ENCODE measurements around the gene RAB31. TPM values are rescaled to one million over a fixed set of nuclear protein-coding genes. Genes with fewer than 3 reads are reported as not detected.
"Not testable (repeated sequence)": the region's sequence is repeated elsewhere in the genome, so short reads cannot be mapped to it uniquely, and the experiment has no call there.

Gene RAB31
- total and polyA plus RNA-seq, 5 donors from 2014 or later, result 0.78 to 5.8 (median 1.3) TPM

DNA sequence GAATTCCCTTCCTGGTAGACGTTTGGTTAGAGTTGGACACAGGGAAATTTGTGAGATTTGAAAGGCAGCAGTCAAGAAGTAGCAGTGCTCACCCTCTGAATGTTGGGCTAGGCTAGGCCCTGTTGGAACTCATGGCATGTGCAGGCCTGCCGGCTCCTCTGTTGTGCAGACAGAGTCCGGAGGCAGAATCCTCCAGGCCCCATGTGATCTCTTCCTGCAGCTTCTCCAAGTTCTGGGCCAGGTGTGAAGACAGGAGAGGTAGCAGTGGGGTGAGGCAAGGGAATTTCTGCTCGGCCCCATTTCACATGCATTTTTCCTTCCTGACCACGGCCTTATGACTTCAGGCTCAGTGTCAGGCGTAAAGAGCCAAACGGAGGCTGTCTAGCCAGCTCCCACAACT, 36.9 kb upstream of the RAB31 start:
- ATAC-seq (ENCODE audit: low read depth in 2 of 2), result no peak

DNA sequence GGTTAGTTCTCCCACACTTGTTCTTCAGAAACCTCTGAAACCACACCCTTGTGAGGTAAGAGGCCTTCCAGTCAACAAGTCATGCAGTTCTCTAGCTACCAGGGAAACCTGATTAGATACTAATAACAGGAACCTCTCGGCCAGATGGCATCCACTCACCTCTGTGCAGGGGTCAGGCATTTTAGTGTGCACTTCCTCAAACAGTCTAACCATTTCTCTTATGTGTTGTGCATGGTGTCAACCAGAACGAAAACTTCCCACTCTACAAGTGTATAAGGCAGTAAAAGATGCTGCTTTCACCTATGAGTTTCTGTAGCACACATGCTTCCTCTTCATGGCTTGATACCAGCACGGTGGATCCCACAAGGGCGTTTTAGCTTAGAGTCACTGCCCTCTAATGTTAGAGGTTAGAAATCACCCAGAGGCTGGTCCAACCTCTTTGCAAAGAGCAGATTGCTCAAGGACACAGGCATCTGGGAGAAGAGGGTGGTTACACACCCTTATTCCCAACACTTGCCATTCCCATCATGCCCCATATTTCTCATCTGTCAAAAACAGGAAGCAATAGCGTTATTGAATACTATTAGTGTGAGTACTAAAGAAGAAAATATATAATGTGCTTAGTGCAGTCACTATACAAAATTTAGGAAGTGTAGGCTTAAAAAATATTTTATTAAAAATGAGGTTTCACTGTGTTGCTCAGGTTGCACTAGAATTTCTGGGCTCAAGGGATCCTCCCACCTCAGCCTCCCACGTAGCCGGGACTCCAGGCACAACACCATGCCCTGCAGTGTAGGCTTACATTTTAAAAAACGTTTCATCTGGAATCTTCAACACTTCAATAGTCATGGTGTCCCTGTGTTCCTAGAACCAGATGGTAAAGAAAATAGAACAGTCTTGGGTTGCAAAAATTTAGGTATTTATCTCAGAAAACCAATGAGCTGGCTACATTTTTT, 34.5 kb upstream of the RAB31 start:
- peaks cover 29% of the 10 kb centered on the region for H3K27me3 Mint-ChIP-seq
- H3K4me1 ChIP-seq (ENCODE audit: control insufficient read depth, insufficient read depth, low read length, poor library complexity, severe bottlenecking), result no peaks in the 10 kb centered on the region
- no peaks in the 10 kb centered on the region for H3K9me3 ChIP-seq (ENCODE audit: control insufficient read depth in 2 of 2, low read length in 2 of 2)
- ATAC-seq (ENCODE audit: low read depth in 2 of 2), result peak; percentile 70 to 77
- DNase-seq, result peak in 2 of 3 donors; percentile 18 to 47
- H3K27ac ChIP-seq (ENCODE audit: insufficient read depth, low read length, poor library complexity, severe bottlenecking), result no peak overlapping the region
- H3K27me3 ChIP-seq (ENCODE audit: control insufficient read depth, insufficient read depth, low read length), result peaks cover 2% of the 10 kb centered on the region
- no peak overlapping the region for H3K4me3 Mint-ChIP-seq
- peak overlapping the region in 2 of 3 donors; percentile 54 to 65 for H3K27ac Mint-ChIP-seq
- peaks cover 0 to 6% (median 2%) of the 10 kb centered on the region in 4 donors for H3K4me1 Mint-ChIP-seq
- no peaks in the 10 kb centered on the region for H3K36me3 ChIP-seq (ENCODE audit: control insufficient read depth, insufficient read depth, low read length)
- H3K9me3 Mint-ChIP-seq, result peaks cover 0 to 2% (median 0%) of the 10 kb centered on the region in 7 donors
- H3K36me3 Mint-ChIP-seq, result no peaks in the 10 kb centered on the region
- no peak overlapping the region for H3K4me3 ChIP-seq (ENCODE audit: low read depth, low read length)

More for the DNA sequence above, 36.9 kb upstream of the RAB31 start:
- Mint-ChIP-seq H3K27me3 (peaks cover 35% of the 10 kb centered on the region), H3K4me1 (peaks cover 0 to 6% (median 2%) of the 10 kb centered on the region in 4 donors), H3K27ac (no peak overlapping the region), H3K4me3 (no peak overlapping the region), H3K9me3 (no peaks in the 10 kb centered on the region), H3K36me3 (no peaks in the 10 kb centered on the region)
- Histone ChIP-seq H3K27me3 (ENCODE audit: control insufficient read depth, insufficient read depth, low read length) (peaks cover 2% of the 10 kb centered on the region), H3K4me1 (ENCODE audit: control insufficient read depth, insufficient read depth, low read length, poor library complexity, severe bottlenecking) (no peaks in the 10 kb centered on the region), H3K9me3 (ENCODE audit: control insufficient read depth in 2 of 2, low read length in 2 of 2) (no peaks in the 10 kb centered on the region), H3K36me3 (ENCODE audit: control insufficient read depth, insufficient read depth, low read length) (no peaks in the 10 kb centered on the region), H3K4me3 (ENCODE audit: low read depth, low read length) (no peak overlapping the region), H3K27ac (ENCODE audit: insufficient read depth, low read length, poor library complexity, severe bottlenecking) (no peak overlapping the region)
- no peak for DNase-seq

DNA sequence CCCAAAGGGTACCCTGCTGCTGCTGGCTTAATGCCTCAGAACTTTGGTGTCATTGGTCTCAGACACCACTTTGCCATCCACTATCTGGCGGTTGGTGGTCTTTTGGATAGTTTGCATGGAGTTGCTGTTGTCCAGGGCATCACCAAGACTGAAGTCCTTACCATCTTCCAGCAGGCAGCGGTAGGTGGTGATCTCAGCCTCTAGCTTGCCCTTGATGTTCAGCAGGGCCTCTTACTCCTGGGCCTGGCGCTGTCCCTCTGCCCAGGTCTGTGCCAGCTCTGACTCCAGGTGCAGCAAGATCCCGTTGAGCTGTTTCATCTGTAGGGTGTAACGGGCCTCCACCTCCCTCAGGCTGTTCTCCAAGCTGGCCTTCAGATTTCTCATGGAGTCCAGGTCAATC, 29.9 kb upstream of the RAB31 start:
- peaks cover 38% of the 10 kb centered on the region for H3K27me3 Mint-ChIP-seq
- not testable (repeated sequence) for H3K27me3 ChIP-seq (ENCODE audit: control insufficient read depth, insufficient read depth, low read length); DNase-seq; H3K27ac Mint-ChIP-seq; H3K9me3 Mint-ChIP-seq; H3K27ac ChIP-seq (ENCODE audit: insufficient read depth, low read length, poor library complexity, severe bottlenecking); H3K4me3 ChIP-seq (ENCODE audit: low read depth, low read length); H3K4me1 ChIP-seq (ENCODE audit: control insufficient read depth, insufficient read depth, low read length, poor library complexity, severe bottlenecking); H3K4me3 Mint-ChIP-seq; H3K4me1 Mint-ChIP-seq; H3K36me3 Mint-ChIP-seq; H3K36me3 ChIP-seq (ENCODE audit: control insufficient read depth, insufficient read depth, low read length); H3K9me3 ChIP-seq (ENCODE audit: control insufficient read depth in 2 of 2, low read length in 2 of 2); ATAC-seq (ENCODE audit: low read depth in 2 of 2)

DNA sequence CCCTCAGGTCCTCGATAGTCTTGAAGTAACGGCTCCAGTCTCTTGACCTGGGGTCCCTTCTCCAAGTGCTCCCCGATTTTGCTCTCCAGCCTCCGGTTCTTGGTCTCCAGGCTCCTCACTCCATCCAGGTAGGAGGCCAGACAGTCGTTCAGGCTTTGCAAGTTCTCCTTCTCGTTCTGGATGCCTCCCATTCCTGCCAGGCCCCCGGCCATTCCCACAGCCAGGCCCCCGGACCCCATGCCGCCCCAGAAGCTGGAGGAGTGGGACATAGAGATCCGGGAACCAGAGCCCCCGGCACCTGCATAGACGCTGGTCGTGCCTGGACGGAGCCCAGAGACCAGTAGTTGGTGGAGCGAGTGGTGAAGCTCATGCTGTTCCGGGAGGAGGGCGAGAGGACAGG, 29.0 kb upstream of the RAB31 start:
- Mint-ChIP-seq H3K9me3 (peaks cover 0 to 4% (median 0%) of the 10 kb centered on the region in 7 donors), H3K36me3 (no peaks in the 10 kb centered on the region), H3K4me1 (no peaks in the 10 kb centered on the region), H3K4me3 (no peak overlapping the region), H3K27me3 (peaks cover 41% of the 10 kb centered on the region), H3K27ac (no peak overlapping the region)
- no peak overlapping the region for H3K27ac ChIP-seq (ENCODE audit: insufficient read depth, low read length, poor library complexity, severe bottlenecking)
- ATAC-seq (ENCODE audit: low read depth in 2 of 2) (no peak), DNase-seq (no peak)
- no peaks in the 10 kb centered on the region for H3K9me3 ChIP-seq (ENCODE audit: control insufficient read depth in 2 of 2, low read length in 2 of 2)
- H3K36me3 ChIP-seq (ENCODE audit: control insufficient read depth, insufficient read depth, low read length), result no peaks in the 10 kb centered on the region
- no peak overlapping the region for H3K4me3 ChIP-seq (ENCODE audit: low read depth, low read length)
- no peaks in the 10 kb centered on the region for H3K4me1 ChIP-seq (ENCODE audit: control insufficient read depth, insufficient read depth, low read length, poor library complexity, severe bottlenecking)
- peaks cover 16% of the 10 kb centered on the region for H3K27me3 ChIP-seq (ENCODE audit: control insufficient read depth, insufficient read depth, low read length)

DNA sequence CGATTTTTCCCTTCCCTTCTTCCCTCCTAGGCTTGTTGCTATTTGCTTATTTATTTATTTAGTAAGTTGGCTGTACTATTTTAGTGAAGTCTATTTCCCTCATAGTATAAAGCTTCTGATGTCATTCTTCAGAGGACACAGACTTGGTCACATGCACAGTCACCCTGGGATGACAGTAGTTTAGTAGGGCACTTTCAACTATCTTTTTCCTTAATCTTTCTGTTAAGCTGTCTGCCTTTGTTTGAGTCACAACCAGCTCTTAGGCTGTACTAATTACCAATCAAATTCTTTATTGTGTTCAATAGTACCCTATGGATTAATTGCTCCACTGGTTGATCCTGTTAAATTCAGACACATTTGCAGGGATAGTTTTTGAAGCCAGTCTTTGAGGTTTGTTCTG, 26.9 kb upstream of the RAB31 start:
- Mint-ChIP-seq H3K9me3 (peaks cover 0 to 4% (median 0%) of the 10 kb centered on the region in 7 donors), H3K4me3 (no peak overlapping the region), H3K27ac (no peak overlapping the region), H3K36me3 (no peaks in the 10 kb centered on the region), H3K4me1 (no peaks in the 10 kb centered on the region), H3K27me3 (peaks cover 38% of the 10 kb centered on the region)
- Histone ChIP-seq H3K4me3 (ENCODE audit: low read depth, low read length) (no peak overlapping the region), H3K36me3 (ENCODE audit: control insufficient read depth, insufficient read depth, low read length) (no peaks in the 10 kb centered on the region), H3K27ac (ENCODE audit: insufficient read depth, low read length, poor library complexity, severe bottlenecking) (no peak overlapping the region), H3K4me1 (ENCODE audit: control insufficient read depth, insufficient read depth, low read length, poor library complexity, severe bottlenecking) (no peaks in the 10 kb centered on the region), H3K9me3 (ENCODE audit: control insufficient read depth in 2 of 2, low read length in 2 of 2) (no peaks in the 10 kb centered on the region), H3K27me3 (ENCODE audit: control insufficient read depth, insufficient read depth, low read length) (peaks cover 18% of the 10 kb centered on the region)
- DNase-seq (no peak), ATAC-seq (ENCODE audit: low read depth in 2 of 2) (no peak)

DNA sequence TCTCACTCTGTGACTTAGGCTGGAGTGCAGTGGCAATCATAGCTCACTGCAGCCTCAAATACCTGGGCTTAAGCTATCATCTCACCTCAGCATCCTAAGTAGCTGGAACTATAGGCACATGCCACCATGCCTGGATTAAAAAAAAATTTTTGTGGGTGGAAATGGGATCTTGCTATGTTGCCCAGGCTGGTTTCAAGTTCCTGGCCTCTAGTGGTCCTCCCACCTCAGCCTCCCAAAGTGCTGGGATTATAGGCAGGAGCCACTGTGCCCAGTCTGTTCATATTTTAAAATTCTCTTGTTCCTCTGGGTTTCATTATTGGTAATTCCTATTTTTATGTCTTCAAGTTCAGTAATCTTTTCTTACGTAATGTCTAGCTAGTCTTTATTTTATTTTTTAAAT, 25.5 kb upstream of the RAB31 start:
- no peaks in the 10 kb centered on the region for H3K4me1 ChIP-seq (ENCODE audit: control insufficient read depth, insufficient read depth, low read length, poor library complexity, severe bottlenecking)
- no peak overlapping the region for H3K27ac Mint-ChIP-seq
- H3K36me3 ChIP-seq (ENCODE audit: control insufficient read depth, insufficient read depth, low read length), result no peaks in the 10 kb centered on the region
- H3K4me3 ChIP-seq (ENCODE audit: low read depth, low read length), result no peak overlapping the region
- H3K27me3 ChIP-seq (ENCODE audit: control insufficient read depth, insufficient read depth, low read length), result peaks cover 18% of the 10 kb centered on the region
- no peaks in the 10 kb centered on the region for H3K9me3 ChIP-seq (ENCODE audit: control insufficient read depth in 2 of 2, low read length in 2 of 2)
- no peaks in the 10 kb centered on the region for H3K4me1 Mint-ChIP-seq
- DNase-seq (no peak), ATAC-seq (ENCODE audit: low read depth in 2 of 2) (no peak)
- H3K9me3 Mint-ChIP-seq, result peaks cover 0 to 4% (median 0%) of the 10 kb centered on the region in 7 donors
- H3K4me3 Mint-ChIP-seq, result peak overlapping the region in 1 of 4 donors; percentile 79
- peaks cover 46% of the 10 kb centered on the region for H3K27me3 Mint-ChIP-seq
- H3K27ac ChIP-seq (ENCODE audit: insufficient read depth, low read length, poor library complexity, severe bottlenecking), result no peak overlapping the region
- H3K36me3 Mint-ChIP-seq, result no peaks in the 10 kb centered on the region

DNA sequence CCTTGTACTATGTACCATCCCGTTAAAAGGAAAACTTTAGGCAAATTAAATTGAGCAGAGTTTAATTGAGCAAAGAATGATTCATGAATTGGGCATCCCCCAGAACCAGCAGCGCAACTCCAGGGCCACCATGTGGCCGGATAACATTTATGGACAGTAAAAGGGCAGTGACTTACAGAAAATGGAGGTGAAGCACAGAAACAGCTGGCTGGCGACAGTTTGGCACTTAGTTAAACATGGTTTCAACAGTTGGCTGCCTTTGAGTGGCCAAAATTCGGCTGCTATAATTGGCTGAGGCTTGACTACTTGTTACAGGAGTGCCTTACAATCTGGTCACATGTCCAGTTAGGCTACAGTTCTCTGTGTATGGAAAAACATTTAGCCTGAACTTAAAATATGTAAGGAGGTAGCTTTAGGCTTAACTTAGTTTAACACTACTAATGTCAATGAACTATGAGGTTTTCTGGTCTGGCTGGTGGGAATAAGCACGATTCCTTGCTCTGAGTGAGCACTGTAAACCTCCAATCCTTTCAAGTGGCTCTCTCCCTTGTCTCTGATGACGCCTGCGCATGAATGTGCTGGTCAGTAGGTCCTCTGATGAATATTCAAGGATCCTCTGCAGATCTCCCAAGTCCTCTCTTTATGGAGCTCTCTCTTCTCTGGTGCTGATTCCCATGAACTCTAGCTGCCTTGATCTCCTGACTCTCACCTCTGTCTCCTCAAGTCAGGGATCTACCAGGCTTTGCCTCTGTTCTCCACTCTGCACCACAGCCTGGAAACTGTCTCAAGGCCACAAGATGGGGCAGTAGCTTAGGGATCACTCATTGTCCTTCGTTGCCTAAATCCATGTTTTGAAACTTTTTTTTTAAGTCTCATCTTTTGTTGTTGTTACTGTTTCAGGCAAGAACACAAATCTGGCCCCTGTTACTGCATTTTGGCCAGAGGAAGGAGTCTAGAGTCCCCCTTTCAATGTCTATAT, 24.4 kb upstream of the RAB31 start:
- H3K36me3 Mint-ChIP-seq, result no peaks in the 10 kb centered on the region
- DNase-seq, result no peak
- Histone ChIP-seq H3K36me3 (ENCODE audit: control insufficient read depth, insufficient read depth, low read length) (no peaks in the 10 kb centered on the region), H3K4me3 (ENCODE audit: low read depth, low read length) (no peak overlapping the region), H3K27me3 (ENCODE audit: control insufficient read depth, insufficient read depth, low read length) (peaks cover 18% of the 10 kb centered on the region), H3K4me1 (ENCODE audit: control insufficient read depth, insufficient read depth, low read length, poor library complexity, severe bottlenecking) (no peaks in the 10 kb centered on the region), H3K9me3 (ENCODE audit: control insufficient read depth in 2 of 2, low read length in 2 of 2) (no peaks in the 10 kb centered on the region), H3K27ac (ENCODE audit: insufficient read depth, low read length, poor library complexity, severe bottlenecking) (no peak overlapping the region)
- H3K27me3 Mint-ChIP-seq, result peaks cover 47% of the 10 kb centered on the region
- ATAC-seq (ENCODE audit: low read depth in 2 of 2), result no peak
- H3K4me1 Mint-ChIP-seq, result no peaks in the 10 kb centered on the region
- H3K4me3 Mint-ChIP-seq, result no peak overlapping the region
- no peak overlapping the region for H3K27ac Mint-ChIP-seq
- peaks cover 0 to 2% (median 0%) of the 10 kb centered on the region in 7 donors for H3K9me3 Mint-ChIP-seq
